Epidermal melanocyte (primary cell): ENCODE measurements around the gene METAP1D.
"Not testable (repeated sequence)": the region's sequence is repeated elsewhere in the genome, so short reads cannot be mapped to it uniquely, and the experiment has no call there.

ENCODE experiments used
- DNase-seq: peaks from one replicate; pipeline ENCODE4 v3.0.0; 2011; ENCODE audit warnings: low spot score; ENCODE audit not compliant: insufficient read length

The METAP1D gene

GRCh38 chr2:171999604-172000469, at the start of gene METAP1D:
Gene METAP1D (plus strand): TSS chr2:171999953. CDS start chr2:171999970, 17 bp downstream.
- DNase-seq = peak; percentile 87

- no peak for DNase-seq
Observed at GRCh38 chr2:171952276-171952675, 47.5 kb upstream of the METAP1D start.

- DNase-seq = no peak
Observed at GRCh38 chr2:171952748-171953147, 47.0 kb upstream of the METAP1D start.

- no peak for DNase-seq
Observed at GRCh38 chr2:171956135-171956825, 43.5 kb upstream of the METAP1D start.

- DNase-seq = no peak
Observed at GRCh38 chr2:171957061-171957460, 42.7 kb upstream of the METAP1D start.

- no peak for DNase-seq
Observed at GRCh38 chr2:171958475-171958874, 41.3 kb upstream of the METAP1D start.

- no peak for DNase-seq
Observed at GRCh38 chr2:171959998-171960397, 39.8 kb upstream of the METAP1D start.

GRCh38 chr2:171960570-171960969, 39.2 kb upstream of the METAP1D start:
- DNase-seq = no peak

GRCh38 chr2:171963198-171963597, 36.6 kb upstream of the METAP1D start:
- DNase-seq = no peak

- DNase-seq = no peak
Observed at GRCh38 chr2:171964308-171964707, 35.4 kb upstream of the METAP1D start.

- no peak for DNase-seq
Observed at GRCh38 chr2:171965238-171965637, 34.5 kb upstream of the METAP1D start.

- no peak for DNase-seq
Observed at GRCh38 chr2:171965661-171966060, 34.1 kb upstream of the METAP1D start.

- DNase-seq = no peak
Observed at GRCh38 chr2:171966235-171966634, 33.5 kb upstream of the METAP1D start.

GRCh38 chr2:171966688-171967087, 33.1 kb upstream of the METAP1D start:
- no peak for DNase-seq

- DNase-seq = no peak
Observed at GRCh38 chr2:171968509-171968908, 31.2 kb upstream of the METAP1D start.

- no peak for DNase-seq
Observed at GRCh38 chr2:171972329-171972982, 27.3 kb upstream of the METAP1D start.

GRCh38 chr2:171979103-171979502, 20.6 kb upstream of the METAP1D start:
- no peak for DNase-seq

GRCh38 chr2:171983924-171984323, 15.8 kb upstream of the METAP1D start:
- DNase-seq = not testable (repeated sequence)

GRCh38 chr2:171985076-171985475, 14.7 kb upstream of the METAP1D start:
- DNase-seq = no peak

- no peak for DNase-seq
Observed at GRCh38 chr2:171986778-171987177, 13.0 kb upstream of the METAP1D start.

GRCh38 chr2:171991027-171991426, 8.7 kb upstream of the METAP1D start:
- DNase-seq = no peak

GRCh38 chr2:171995586-171995985, 4.2 kb upstream of the METAP1D start:
- DNase-seq = no peak
